Measurements from ENCODE around the gene SAYSD1. TPM values are rescaled to one million over a fixed set of nuclear protein-coding genes. Genes with fewer than 3 reads are reported as not detected.
"Not testable (repeated sequence)": the region's sequence is repeated elsewhere in the genome, so short reads cannot be mapped to it uniquely, and the experiment has no call there.

SAYSD1 gene, protein sequence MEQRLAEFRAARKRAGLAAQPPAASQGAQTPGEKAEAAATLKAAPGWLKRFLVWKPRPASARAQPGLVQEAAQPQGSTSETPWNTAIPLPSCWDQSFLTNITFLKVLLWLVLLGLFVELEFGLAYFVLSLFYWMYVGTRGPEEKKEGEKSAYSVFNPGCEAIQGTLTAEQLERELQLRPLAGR
- polyA plus RNA-seq (ENCODE audit: insufficient read length in 4 of 4): 10 to 100 TPM; 18.3 to 22.7 (median 21.4) TPM

- DNase-seq (ENCODE audit: low read depth in 4 of 4, low spot score in 2 of 4): peak; percentile 79 to 91 (median 82)
These were observed at the start of gene SAYSD1 for GRCh38 chr6:39114704-39115599. SAYSD1 (minus strand) TSS chr6:39115186; CDS start chr6:39115089, 97 bp downstream.

DNA sequence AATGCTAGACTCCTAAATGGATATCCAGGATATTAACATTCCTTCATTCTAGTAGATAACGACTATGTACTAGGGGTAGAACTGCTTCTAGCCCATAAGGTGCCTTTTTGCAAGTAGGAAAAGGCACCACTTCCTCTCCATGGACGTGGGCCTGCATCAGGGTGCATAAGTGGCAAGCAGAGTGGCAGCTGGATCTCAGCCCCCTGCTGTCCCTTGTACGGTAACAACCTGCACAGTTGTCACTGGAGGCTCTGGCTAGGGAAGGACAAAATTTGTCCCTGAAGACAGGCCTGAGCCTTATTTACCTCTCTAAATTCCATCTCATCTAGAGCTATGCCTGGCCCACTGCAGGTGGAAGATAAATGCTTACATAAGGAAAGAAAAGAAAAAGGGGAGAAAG, 42.5 kb upstream of the SAYSD1 start:
- no peak for DNase-seq (ENCODE audit: low read depth in 4 of 4, low spot score in 2 of 4)

- no peak for DNase-seq (ENCODE audit: low read depth in 4 of 4, low spot score in 2 of 4)
These were observed 41.8 kb upstream of the SAYSD1 start for GRCh38 chr6:39156801-39157200.

- no peak for DNase-seq (ENCODE audit: low read depth in 4 of 4, low spot score in 2 of 4)
These were observed 39.7 kb upstream of the SAYSD1 start for GRCh38 chr6:39154705-39155104.

- no peak for DNase-seq (ENCODE audit: low read depth in 4 of 4, low spot score in 2 of 4)
These were observed 38.9 kb upstream of the SAYSD1 start for GRCh38 chr6:39153766-39154397.

DNA sequence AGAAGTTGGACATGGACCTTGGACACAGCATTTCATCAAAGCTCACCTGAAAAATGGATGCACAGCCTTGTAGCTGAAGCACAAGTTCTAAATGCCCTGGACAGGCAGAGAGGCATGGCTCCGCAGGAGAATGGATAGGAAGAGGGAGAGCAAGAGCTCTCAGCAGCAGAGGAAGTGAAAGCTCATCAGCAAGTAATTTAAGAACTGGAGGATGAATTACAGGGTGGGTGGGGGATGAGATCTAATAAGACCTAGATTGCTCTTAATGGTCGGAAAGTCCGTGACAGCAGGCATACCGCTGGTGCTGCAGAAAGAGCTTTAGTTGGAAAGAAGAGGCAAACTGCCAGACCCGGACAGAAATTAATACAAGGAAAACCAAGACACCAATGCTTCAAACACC, 37.3 kb upstream of the SAYSD1 start:
- DNase-seq (ENCODE audit: low read depth in 4 of 4, low spot score in 2 of 4): no peak

- DNase-seq (ENCODE audit: low read depth in 4 of 4, low spot score in 2 of 4): no peak
These were observed 36.2 kb upstream of the SAYSD1 start for GRCh38 chr6:39151211-39151610.

- DNase-seq (ENCODE audit: low read depth in 4 of 4, low spot score in 2 of 4): no peak
These were observed 29.6 kb upstream of the SAYSD1 start for GRCh38 chr6:39144481-39145173.

DNA sequence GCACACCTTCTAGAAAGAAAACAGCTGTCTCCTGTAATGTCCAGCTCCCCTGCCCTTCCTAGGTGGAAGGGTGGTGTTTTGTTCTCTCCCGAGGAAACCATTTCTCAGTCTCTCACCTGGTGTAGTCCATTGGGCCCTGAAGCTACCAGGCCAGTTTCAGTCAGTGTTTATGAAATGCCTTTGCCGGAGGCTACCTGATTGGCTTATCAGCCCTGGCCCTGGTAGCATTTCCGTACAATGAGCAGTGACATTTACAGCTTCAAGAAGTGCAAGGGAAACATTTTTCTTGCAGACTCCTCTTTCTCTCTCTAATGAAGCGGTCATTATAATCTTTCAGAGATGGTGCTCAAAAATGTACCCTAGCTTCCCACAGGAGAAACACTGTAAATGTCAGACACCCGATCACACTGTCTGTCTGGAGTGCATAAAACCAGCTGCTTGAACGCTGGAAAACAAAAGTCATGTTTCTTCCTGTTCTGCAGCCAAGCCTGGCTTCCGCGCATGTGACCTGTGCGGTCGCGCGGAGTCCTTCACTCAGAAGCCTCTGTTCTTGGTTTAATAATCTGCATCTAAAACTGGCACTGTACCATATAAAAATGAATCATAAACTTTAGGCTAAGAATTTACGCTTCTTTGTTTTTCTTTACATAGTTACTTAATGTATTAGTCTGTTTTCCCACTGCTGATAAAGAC, 28.4 kb upstream of the SAYSD1 start:
- no peak for DNase-seq (ENCODE audit: low read depth in 4 of 4, low spot score in 2 of 4)

DNA sequence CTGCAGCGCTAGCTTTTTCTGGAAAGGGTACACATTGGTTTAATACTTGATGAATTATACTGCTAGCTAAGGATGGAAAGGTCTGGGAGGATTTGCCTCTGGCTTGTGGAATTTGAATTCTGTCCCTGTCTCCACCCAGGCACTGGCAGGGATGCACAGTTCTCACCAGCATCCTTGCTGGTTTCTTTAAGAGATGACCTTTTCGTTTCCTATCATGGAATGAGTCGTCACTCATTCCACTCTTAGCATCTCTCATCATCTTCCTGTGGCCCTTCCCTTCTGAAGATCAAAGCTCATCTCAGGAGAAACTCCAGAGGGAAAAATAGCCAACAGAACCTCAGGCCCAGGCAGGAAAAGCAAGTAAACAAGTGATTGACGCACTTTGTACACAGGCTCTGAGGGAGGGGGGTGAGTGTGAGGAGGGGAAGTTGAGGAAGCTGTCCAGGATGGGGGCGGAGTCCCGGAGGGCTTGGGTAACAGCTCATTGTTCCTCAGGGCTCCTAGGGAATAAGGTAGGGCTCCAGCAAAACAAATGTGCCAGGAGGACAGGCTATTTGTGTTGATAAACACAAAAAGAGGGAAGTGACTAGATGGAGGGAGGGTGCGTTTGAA, 25.7 kb upstream of the SAYSD1 start:
- no peak for DNase-seq (ENCODE audit: low read depth in 4 of 4, low spot score in 2 of 4)

DNA sequence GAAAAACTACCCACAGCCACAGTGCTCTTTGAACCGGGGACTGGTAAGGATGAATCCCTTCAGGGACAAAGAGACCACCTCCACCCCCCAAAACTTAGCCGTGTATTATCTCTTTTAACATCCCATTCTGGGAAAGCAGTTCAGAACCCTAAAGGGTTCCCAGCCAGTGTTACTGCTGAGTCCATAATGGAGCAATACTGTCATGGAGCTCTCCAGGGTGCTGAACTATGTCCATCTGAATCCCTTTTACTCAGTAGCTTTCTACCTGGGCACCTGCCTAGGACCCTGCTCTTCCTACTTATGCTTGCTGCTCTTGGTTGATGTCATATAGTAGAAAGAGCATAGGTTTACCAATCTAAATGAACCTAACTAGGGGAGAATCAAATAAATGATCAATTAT, 22.3 kb upstream of the SAYSD1 start:
- DNase-seq (ENCODE audit: low read depth in 4 of 4, low spot score in 2 of 4): peak in 2 of 4 donors; percentile 53 to 69

DNA sequence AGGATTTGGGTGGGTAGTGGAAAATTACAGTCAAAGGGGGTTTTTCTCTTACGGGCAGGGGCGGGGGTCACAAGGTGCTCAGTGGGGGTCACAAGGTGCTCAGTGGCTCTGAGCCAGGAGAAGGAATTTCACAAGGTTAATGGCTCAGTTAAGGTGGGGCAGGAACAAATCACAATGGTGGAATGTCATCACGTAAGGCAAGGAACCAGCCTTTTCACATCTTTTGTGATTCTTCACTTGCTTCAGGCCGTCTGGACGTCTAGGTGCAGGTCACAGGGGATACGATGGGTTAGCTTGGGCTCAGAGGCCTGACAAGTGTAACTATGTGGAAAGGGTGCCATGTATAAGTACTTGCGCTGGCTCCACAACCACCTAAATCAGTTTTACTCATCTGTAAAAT, 21.2 kb upstream of the SAYSD1 start:
- not testable (repeated sequence) for DNase-seq (ENCODE audit: low read depth in 4 of 4, low spot score in 2 of 4)

- DNase-seq (ENCODE audit: low read depth in 4 of 4, low spot score in 2 of 4): not testable (repeated sequence)
These were observed 19.8 kb upstream of the SAYSD1 start for GRCh38 chr6:39134761-39135160.

DNA sequence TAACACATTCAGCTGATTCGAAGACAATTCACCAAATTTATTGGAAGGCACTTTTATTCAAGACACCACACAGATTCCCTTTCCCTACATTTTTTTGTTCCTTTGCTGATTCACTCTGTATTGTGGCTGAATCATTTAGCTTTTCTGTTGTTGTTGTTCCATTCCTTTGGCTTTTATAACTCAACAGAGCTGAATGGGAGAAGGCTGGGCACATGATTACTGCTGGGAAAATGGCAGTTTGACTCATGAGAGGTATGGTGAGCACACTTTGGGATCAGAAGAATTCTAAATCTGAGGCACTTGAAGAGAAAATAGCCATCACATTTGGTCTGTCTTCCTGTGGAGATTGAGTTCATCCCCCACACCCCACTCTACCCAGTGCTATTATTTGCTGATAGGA, 15.7 kb upstream of the SAYSD1 start:
- DNase-seq (ENCODE audit: low read depth in 4 of 4, low spot score in 2 of 4): no peak

DNA sequence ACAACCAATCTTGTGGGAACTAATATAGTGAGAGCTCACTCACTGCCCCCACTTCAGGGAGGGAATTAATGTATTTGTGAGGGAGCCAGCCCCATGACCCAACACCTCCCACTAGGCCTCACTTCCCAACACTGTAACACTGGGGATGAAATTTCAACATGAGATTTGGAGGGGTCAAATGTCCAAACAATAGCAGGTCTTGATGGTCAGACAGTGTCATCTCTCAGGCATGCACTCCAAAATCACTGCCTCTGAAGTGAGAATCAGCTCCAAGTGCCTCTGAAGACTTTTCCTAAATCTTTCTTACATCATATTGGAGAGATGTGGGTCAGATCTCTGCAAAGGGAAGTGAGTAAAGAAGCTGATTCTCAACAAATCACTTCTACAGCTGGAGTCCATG, 13.8 kb upstream of the SAYSD1 start:
- DNase-seq (ENCODE audit: low read depth in 4 of 4, low spot score in 2 of 4): no peak

GRCh38 chr6:39128106-39128505, 13.1 kb upstream of the SAYSD1 start:
- DNase-seq (ENCODE audit: low read depth in 4 of 4, low spot score in 2 of 4): no peak

DNA sequence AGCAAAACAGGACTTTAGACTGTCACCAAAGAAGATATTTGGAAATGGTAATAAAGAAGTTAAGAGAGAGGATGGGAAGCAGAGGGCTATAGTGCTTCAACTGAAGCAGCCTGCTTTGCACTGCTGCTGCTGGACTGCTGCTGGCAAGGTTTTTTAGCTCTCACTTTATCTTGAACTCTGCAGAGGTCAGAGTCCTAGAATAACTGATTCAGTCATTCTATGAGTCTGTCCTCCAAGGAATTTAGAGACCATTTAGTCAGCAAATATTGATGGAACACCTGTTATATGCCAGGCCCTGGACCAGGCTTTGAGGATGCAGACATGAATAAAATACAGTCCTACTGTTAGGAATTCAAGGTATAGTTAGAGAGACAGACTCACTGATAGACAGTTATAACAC, 9.1 kb upstream of the SAYSD1 start:
- DNase-seq (ENCODE audit: low read depth in 4 of 4, low spot score in 2 of 4): no peak

- DNase-seq (ENCODE audit: low read depth in 4 of 4, low spot score in 2 of 4): no peak
These were observed 3.9 kb upstream of the SAYSD1 start for GRCh38 chr6:39118921-39119320.

DNA sequence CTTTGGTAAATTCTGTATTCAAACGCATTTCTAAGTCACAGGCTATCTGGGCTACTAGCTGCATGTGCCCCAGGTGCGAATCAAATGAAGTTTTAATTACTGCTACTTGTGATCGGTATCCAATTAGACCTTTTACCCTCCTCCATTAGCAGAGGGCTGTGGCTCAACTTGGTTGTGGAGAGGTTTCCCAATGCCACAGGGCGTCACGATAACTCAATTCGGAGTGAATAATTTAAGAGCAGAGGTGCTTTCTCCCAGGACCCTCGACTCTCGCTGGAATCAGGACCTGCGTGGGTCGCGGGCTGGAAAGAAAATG, 640 bp downstream of the SAYSD1 start:
- DNase-seq (ENCODE audit: low read depth in 4 of 4, low spot score in 2 of 4): peak in 1 of 4 donors; percentile 5

- DNase-seq (ENCODE audit: low read depth in 4 of 4, low spot score in 2 of 4): no peak
These were observed 1.2 kb downstream of the SAYSD1 start for GRCh38 chr6:39113788-39114187.

Data from left renal cortex interstitium (tissue), 4 donors.